B cell (primary cell): Measurements from ENCODE around the gene ABHD17C. TPM values are rescaled to one million over a fixed set of nuclear protein-coding genes. Genes with fewer than 3 reads are reported as not detected.

Source experiments
- ATAC-seq: fragments of 200-7000 bp; cut with Tn5 transposase; one replicate; pipeline ENCODE4 v1.10.0; 2021; ENCODE audit warnings: low read depth, mild to moderate bottlenecking, moderate number of reproducible peaks, moderate library complexity
- CTCF ChIA-PET: fragments of 350-600 bp; sonication (Branson Sonifier 250); formaldehyde crosslinking; loops from one replicate; lab custom pipeline; 2021; ENCODE audit warnings: antibody characterized with exemption, inconsistent platforms; lab: Charles Lee
- POLR2A ChIA-PET: fragments of 350-600 bp; sonication (Branson Sonifier 250); formaldehyde crosslinking; loops from one replicate; lab custom pipeline; 2021; ENCODE audit warnings: antibody characterized with exemption; lab: Charles Lee
- DNase-seq: peaks from one replicate; pipeline ENCODE4 v3.0.0; 2013
- H2AFZ ChIP-seq: 2 replicates; pipeline ENCODE4 v1.6.1; 2012; ENCODE audit warnings: mild to moderate bottlenecking, low read depth, low read length; ENCODE audit not compliant: insufficient read depth, poor library complexity, severe bottlenecking
- H3K27ac ChIP-seq, 2 donors: 1 replicate in 1 of 2; 2 replicates in 1 of 2; pipeline ENCODE4 v1.5.1; 2012 to 2013; ENCODE audit warnings: low read length in 2 of 2, mild to moderate bottlenecking in 2 of 2, moderate library complexity in 1 of 2
- H3K27me3 ChIP-seq, 4 experiments: fragments of 200-600 bp in 1 of 4; sonication (generic) in 1 of 4; replicated peaks in 1 of 4; 1 replicate in 2 of 4; 2 replicates in 2 of 4; pipeline versions ENCODE4 v1.6.1 to v1.7.0; 2013 to 2016; ENCODE audit warnings: low read length in 3 of 4, mild to moderate bottlenecking in 2 of 4, mixed read lengths in 1 of 4, moderate library complexity in 1 of 4; ENCODE audit not compliant: insufficient read depth in 4 of 4, control insufficient read depth in 3 of 4; ENCODE audit errors: control extremely low read depth in 1 of 4
- H3K36me3 ChIP-seq, 2 experiments: replicated peaks in 1 of 2; 1 replicate in 1 of 2; 2 replicates in 1 of 2; pipeline versions ENCODE4 v1.6.1 to v1.7.1; 2013; ENCODE audit warnings: low read length in 1 of 2; ENCODE audit not compliant: insufficient read depth in 2 of 2, control insufficient read depth in 1 of 2; ENCODE audit errors: control extremely low read depth in 1 of 2, extremely low read depth in 1 of 2
- H3K4me1 ChIP-seq, 2 donors: fragments of 200-600 bp in 1 of 2; sonication (generic) in 1 of 2; 1 replicate in 1 of 2; 2 replicates in 1 of 2; pipeline versions ENCODE4 v1.5.1 to v1.6.1; 2013 to 2017; ENCODE audit warnings: low read length in 2 of 2; ENCODE audit not compliant: control insufficient read depth in 2 of 2, insufficient read depth in 2 of 2
- H3K4me2 ChIP-seq: replicated peaks from 2 replicates; pipeline ENCODE3; 2012; ENCODE audit warnings: mild to moderate bottlenecking, low read depth, low read length; ENCODE audit not compliant: poor library complexity, severe bottlenecking
- H3K4me3 ChIP-seq, 5 experiments: fragments of 200-600 bp in 1 of 5; sonication (generic) in 1 of 5; 1 replicate in 3 of 5; 2 replicates in 2 of 5; pipeline versions ENCODE4 v1.5.1 to v1.7.0; 2011 to 2016; ENCODE audit warnings: low read length in 4 of 5, mild to moderate bottlenecking in 4 of 5, low read depth in 2 of 5, control low read depth in 1 of 5, moderate library complexity in 1 of 5; ENCODE audit not compliant: insufficient read depth in 1 of 5; ENCODE audit errors: control extremely low read depth in 1 of 5, extremely low read depth in 1 of 5
- H3K79me2 ChIP-seq: fragments of 200-600 bp; sonication (generic); one replicate; pipeline ENCODE4 v1.6.0; 2016; ENCODE audit warnings: low read length; ENCODE audit not compliant: control insufficient read depth, insufficient read depth
- H3K9ac ChIP-seq: fragments of 200-600 bp; sonication (generic); 2 replicates; pipeline ENCODE4 v1.6.1; 2017; ENCODE audit warnings: mild to moderate bottlenecking, low read length, moderate library complexity
- H3K9me3 ChIP-seq, 3 donors: one replicate each; pipeline versions ENCODE4 v1.6.1 to v1.7.1; 2013; ENCODE audit warnings: low read length in 2 of 3; ENCODE audit not compliant: control insufficient read depth in 2 of 3, insufficient read depth in 1 of 3; ENCODE audit errors: control extremely low read depth in 1 of 3
- H4K20me1 ChIP-seq: 2 replicates; pipeline ENCODE4 v1.6.0; 2012; ENCODE audit warnings: mild to moderate bottlenecking, low read length; ENCODE audit not compliant: insufficient read depth, control insufficient read depth, poor library complexity, severe bottlenecking
- H3K27ac Mint-ChIP-seq: one replicate; pipeline ENCODE4 v1.8.0; 2021; ENCODE audit warnings: mixed read lengths
- H3K27me3 Mint-ChIP-seq: one replicate; pipeline ENCODE4 v1.8.0; 2021; ENCODE audit warnings: mixed read lengths
- H3K4me1 Mint-ChIP-seq: one replicate; pipeline ENCODE4 v1.8.0; 2021; ENCODE audit warnings: mixed read lengths
- H3K4me3 Mint-ChIP-seq: one replicate; pipeline ENCODE4 v1.8.0; 2021; ENCODE audit warnings: mixed read lengths
- H3K9me3 Mint-ChIP-seq: one replicate; pipeline ENCODE4 v1.8.0; 2022; ENCODE audit warnings: mixed read lengths; ENCODE audit not compliant: insufficient read depth
- CTCF ChIP-seq: fragments of 200-600 bp; IDR thresholded peaks from one replicate; pipeline ENCODE4 v1.8.0; 2022; ENCODE audit warnings: antibody characterized with exemption, mild to moderate bottlenecking
- EZH2 ChIP-seq: IDR thresholded peaks from 2 replicates; pipeline ENCODE4 v1.6.1; 2012; ENCODE audit warnings: borderline replicate concordance, low read depth, mild to moderate bottlenecking, moderate library complexity, low read length; ENCODE audit not compliant: insufficient read depth, poor library complexity, severe bottlenecking
- WGBS: methylation state at CpG from one replicate; pipeline ENCODE4 v1.1.5; 2013; ENCODE audit warnings: missing lambda C conversion rate; ENCODE audit not compliant: insufficient coverage; 5-methylcytosine and 5-hydroxymethylcytosine counted together
- intact Hi-C: fragments of 100-400 bp; cut with micrococcal nuclease; formaldehyde crosslinking; loops from one replicate; pipeline ENCODE4 v1.10.0; 2022
- polyA plus RNA-seq: library from polyadenylated mRNA; depleted of rRNA; stranded (reverse); fragments of >200 nt; gene quantifications from 2 replicates; pipeline ENCODE4 v1.2.3, GENCODE V29; 2012
- total RNA-seq, 2 donors: library from RNA; stranded (reverse); fragments of 120-200 nt in 1 of 2; gene quantifications; 1 replicate in 1 of 2; 2 replicates in 1 of 2; pipeline versions ENCODE4 v1.2.3 to v1.2.4, GENCODE V29; 2013 to 2022

ABHD17C gene
- total and polyA plus RNA-seq, 2 donors (not counting 1 experiment from before 2014, with no cell fraction given), result 0.78 to 1.9 TPM

GRCh38 chr15:80674245-80674614 is 20.9 kb upstream of the ABHD17C start:
- H3K27ac ChIP-seq, result no peak overlapping the region
- DNase-seq (no peak), ATAC-seq (no peak)
- H2AFZ ChIP-seq, result no peak overlapping the region
- H3K4me2 ChIP-seq, result no peak overlapping the region
- H3K4me1 ChIP-seq, result no peaks in the 10 kb centered on the region
- H3K27me3 Mint-ChIP-seq, result peaks cover 22% of the 10 kb centered on the region
- H3K79me2 ChIP-seq, result no peaks in the 10 kb centered on the region
- no peak overlapping the region for H3K4me3 ChIP-seq
- no peaks in the 10 kb centered on the region for H3K36me3 ChIP-seq
- no peaks in the 10 kb centered on the region for H4K20me1 ChIP-seq
- H3K4me1 Mint-ChIP-seq, result no peaks in the 10 kb centered on the region
- no peaks in the 10 kb centered on the region for H3K9me3 Mint-ChIP-seq
- no peak overlapping the region for H3K4me3 Mint-ChIP-seq
- CTCF ChIA-PET, result no interaction called here
- POLR2A ChIA-PET, result no interaction called here
- no peaks in the 10 kb centered on the region for H3K9me3 ChIP-seq
- no peak overlapping the region for H3K27ac Mint-ChIP-seq
- TF ChIP-seq EZH2 (no peak), CTCF (no peak)
- intact Hi-C loops, result no loop called here
- H3K9ac ChIP-seq, result no peak overlapping the region
- H3K27me3 ChIP-seq, result peaks cover 0 to 4% (median 0%) of the 10 kb centered on the region in 4 experiments

- no peak for TF ChIP-seq EZH2
- TF ChIP-seq CTCF, result no peak
- ChIA-PET CTCF (no interaction called here), POLR2A (no interaction called here)
- Histone ChIP-seq H3K9ac (no peak overlapping the region), H3K27me3 (peaks cover 0 to 7% (median 3%) of the 10 kb centered on the region in 4 experiments), H3K9me3 (no peaks in the 10 kb centered on the region), H3K36me3 (no peaks in the 10 kb centered on the region), H3K4me2 (no peak overlapping the region), H2AFZ (no peak overlapping the region), H3K27ac (no peak overlapping the region), H3K4me3 (no peak overlapping the region), H3K4me1 (no peaks in the 10 kb centered on the region), H4K20me1 (no peaks in the 10 kb centered on the region), H3K79me2 (no peaks in the 10 kb centered on the region)
- DNase-seq, result no peak
- intact Hi-C loops, result no loop called here
- WGBS, result 79% methylated on average over 2 of the region's 2 CpGs
- no peaks in the 10 kb centered on the region for H3K4me1 Mint-ChIP-seq
- H3K27me3 Mint-ChIP-seq, result peaks cover 36% of the 10 kb centered on the region
- H3K27ac Mint-ChIP-seq, result no peak overlapping the region
- no peaks in the 10 kb centered on the region for H3K9me3 Mint-ChIP-seq
- no peak overlapping the region for H3K4me3 Mint-ChIP-seq
- ATAC-seq, result no peak
Measured at GRCh38 chr15:80677041-80677440, 18.1 kb upstream of the ABHD17C start.
